KMS-11 (cell line): ENCODE measurements around the gene CYGB.
A peak's percentile ranks its signal among the peaks of the same experiment; 100 is the strongest.

ENCODE experiments used
- H2AFZ ChIP-seq: fragments of 200-600 bp; sonication (generic); 2 replicates; pipeline ENCODE4 v1.6.1; 2016; ENCODE audit warnings: antibody characterized with exemption, mixed run types, low read depth
- H3K27ac ChIP-seq: fragments of 200-600 bp; sonication (generic); 2 replicates; pipeline ENCODE4 v1.6.1; 2016; ENCODE audit warnings: mild to moderate bottlenecking, mixed run types
- H3K27me3 ChIP-seq: fragments of 200-600 bp; sonication (generic); 2 replicates; pipeline ENCODE4 v1.6.1; 2017; ENCODE audit warnings: mild to moderate bottlenecking, low read depth, mixed run types, moderate library complexity; ENCODE audit not compliant: insufficient read depth
- H3K36me3 ChIP-seq: fragments of 200-600 bp; sonication (generic); 2 replicates; pipeline ENCODE4 v1.6.1; 2017; ENCODE audit warnings: mild to moderate bottlenecking, mixed run types; ENCODE audit not compliant: insufficient read depth
- H3K4me1 ChIP-seq: fragments of 200-600 bp; sonication (generic); 2 replicates; pipeline ENCODE4 v1.6.1; 2016; ENCODE audit warnings: mild to moderate bottlenecking, low read depth, mixed run types; ENCODE audit not compliant: poor library complexity, severe bottlenecking
- H3K4me2 ChIP-seq: fragments of 200-600 bp; sonication (generic); 2 replicates; pipeline ENCODE4 v1.7.0; 2016; ENCODE audit warnings: mild to moderate bottlenecking, mixed run types
- H3K4me3 ChIP-seq: fragments of 200-600 bp; sonication (generic); IDR thresholded peaks from 2 replicates; pipeline ENCODE4 v1.6.1; 2017; ENCODE audit warnings: low read depth, low read length, mixed read lengths; ENCODE audit not compliant: insufficient read depth
- H3K79me2 ChIP-seq: fragments of 200-600 bp; sonication (generic); 2 replicates; pipeline ENCODE4 v1.6.1; 2016; ENCODE audit warnings: low read depth, mixed run types; ENCODE audit not compliant: insufficient read depth
- H3K9ac ChIP-seq: fragments of 200-600 bp; sonication (generic); 2 replicates; pipeline ENCODE4 v1.6.1; 2016; ENCODE audit warnings: mild to moderate bottlenecking, mixed run types
- H4K20me1 ChIP-seq: fragments of 200-600 bp; sonication (generic); 2 replicates; pipeline ENCODE4 v1.6.1; 2016; ENCODE audit warnings: mild to moderate bottlenecking, mixed run types; ENCODE audit not compliant: insufficient read depth
- TF ChIP-seq, protein P1 (sequence below): fragments of 200-600 bp; sonication (generic); conservative IDR thresholded peaks from 2 replicates; pipeline ENCODE4 v1.6.1; 2017; ENCODE audit warnings: low read depth, mild to moderate bottlenecking, antibody characterized with exemption, low read length, moderate library complexity, mixed read lengths

Gene CYGB

DNA sequence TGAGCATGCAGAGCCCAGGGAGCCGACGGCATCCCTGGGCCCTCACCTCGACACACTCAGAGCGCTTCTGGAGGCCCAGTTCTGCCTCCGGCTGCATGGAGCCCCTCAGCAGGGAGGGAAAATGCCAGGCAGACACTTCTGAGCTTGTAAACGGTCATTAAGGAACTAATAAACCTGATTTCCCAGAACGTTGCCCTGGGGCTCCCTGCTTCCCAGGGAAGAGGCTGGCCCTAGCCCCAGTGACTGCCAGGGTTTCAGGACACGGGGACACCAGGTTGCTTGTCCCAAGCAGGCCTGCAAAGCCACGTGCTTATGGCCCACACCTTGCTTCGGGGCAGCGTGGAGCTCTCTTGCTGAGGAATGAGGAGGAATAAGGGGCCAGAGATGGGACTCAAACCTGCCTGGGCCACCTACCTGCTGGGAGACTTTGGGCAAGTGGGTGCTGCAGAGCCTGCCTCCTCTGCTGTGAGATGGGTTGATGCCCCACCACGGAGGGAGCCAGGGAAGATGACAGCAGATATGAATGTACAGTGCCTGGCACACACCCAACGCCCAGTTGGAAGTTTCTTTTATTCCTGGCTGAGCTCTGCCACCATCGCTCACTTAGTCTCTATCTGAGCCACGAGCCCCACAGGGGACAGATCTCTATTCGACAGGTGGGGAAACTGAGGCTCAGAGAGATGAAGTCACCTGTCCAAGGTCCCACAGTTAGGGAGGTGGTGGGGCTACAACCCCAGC lies 41.7 kb downstream of the CYGB start:
- Histone ChIP-seq H3K9ac (no peak overlapping the region), H3K36me3 (no peaks in the 10 kb centered on the region), H4K20me1 (no peaks in the 10 kb centered on the region), H3K27ac (no peak overlapping the region), H3K4me3 (no peak overlapping the region), H2AFZ (no peak overlapping the region), H3K79me2 (peaks cover 59% of the 10 kb centered on the region; the same call in 1 of the 2 replicates), H3K27me3 (no peaks in the 10 kb centered on the region), H3K4me2 (peak overlapping the region; percentile 69; the same call in 1 of the 2 replicates), H3K4me1 (peaks cover 93% of the 10 kb centered on the region)
- TF ChIP-seq, protein P1, sequence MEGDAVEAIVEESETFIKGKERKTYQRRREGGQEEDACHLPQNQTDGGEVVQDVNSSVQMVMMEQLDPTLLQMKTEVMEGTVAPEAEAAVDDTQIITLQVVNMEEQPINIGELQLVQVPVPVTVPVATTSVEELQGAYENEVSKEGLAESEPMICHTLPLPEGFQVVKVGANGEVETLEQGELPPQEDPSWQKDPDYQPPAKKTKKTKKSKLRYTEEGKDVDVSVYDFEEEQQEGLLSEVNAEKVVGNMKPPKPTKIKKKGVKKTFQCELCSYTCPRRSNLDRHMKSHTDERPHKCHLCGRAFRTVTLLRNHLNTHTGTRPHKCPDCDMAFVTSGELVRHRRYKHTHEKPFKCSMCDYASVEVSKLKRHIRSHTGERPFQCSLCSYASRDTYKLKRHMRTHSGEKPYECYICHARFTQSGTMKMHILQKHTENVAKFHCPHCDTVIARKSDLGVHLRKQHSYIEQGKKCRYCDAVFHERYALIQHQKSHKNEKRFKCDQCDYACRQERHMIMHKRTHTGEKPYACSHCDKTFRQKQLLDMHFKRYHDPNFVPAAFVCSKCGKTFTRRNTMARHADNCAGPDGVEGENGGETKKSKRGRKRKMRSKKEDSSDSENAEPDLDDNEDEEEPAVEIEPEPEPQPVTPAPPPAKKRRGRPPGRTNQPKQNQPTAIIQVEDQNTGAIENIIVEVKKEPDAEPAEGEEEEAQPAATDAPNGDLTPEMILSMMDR = no peak

DNA sequence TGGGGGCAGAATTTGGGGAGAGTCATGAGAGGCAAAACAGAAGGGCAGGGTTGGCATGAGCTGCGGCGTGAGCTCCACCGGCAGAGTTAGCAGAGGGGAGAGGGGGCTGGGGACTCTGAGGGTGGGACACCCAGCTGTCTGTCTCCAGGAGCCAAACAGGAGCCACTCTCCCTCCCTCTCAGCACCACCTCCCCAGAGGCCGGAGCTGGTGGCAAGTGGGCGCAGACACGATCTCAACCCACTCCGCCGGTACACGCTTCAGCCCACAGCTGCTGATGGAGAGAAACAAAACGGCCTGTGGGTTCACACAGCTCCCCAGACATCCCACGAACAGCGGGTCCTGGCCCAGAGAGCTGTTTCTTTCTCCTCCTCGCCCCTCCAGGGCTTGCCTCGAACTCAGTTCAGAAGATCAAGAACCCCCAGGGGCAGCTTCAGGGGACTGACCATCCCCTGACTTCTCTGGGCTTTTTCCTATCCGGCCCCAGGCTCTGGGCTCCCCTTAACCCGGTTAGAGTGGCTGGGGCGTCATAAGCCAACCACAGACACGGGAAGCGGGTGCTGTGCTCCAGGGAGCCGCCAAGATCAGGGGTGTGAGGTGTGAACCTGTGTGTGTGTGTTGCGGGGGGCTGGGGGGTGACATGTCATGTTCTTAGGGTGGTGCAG lies 43.9 kb downstream of the CYGB start:
- Histone ChIP-seq H3K27me3 (no peaks in the 10 kb centered on the region), H4K20me1 (no peaks in the 10 kb centered on the region), H3K4me1 (peaks cover 98% of the 10 kb centered on the region), H3K4me3 (peak overlapping the region; percentile 47), H3K36me3 (no peaks in the 10 kb centered on the region), H3K4me2 (peak overlapping the region; percentile 69), H3K9ac (peak overlapping the region; percentile 53), H2AFZ (no peak overlapping the region), H3K79me2 (peaks cover 37% of the 10 kb centered on the region; the same call in 1 of the 2 replicates), H3K27ac (peak overlapping the region; percentile 80)
- TF ChIP-seq, protein P1 = no peak

DNA sequence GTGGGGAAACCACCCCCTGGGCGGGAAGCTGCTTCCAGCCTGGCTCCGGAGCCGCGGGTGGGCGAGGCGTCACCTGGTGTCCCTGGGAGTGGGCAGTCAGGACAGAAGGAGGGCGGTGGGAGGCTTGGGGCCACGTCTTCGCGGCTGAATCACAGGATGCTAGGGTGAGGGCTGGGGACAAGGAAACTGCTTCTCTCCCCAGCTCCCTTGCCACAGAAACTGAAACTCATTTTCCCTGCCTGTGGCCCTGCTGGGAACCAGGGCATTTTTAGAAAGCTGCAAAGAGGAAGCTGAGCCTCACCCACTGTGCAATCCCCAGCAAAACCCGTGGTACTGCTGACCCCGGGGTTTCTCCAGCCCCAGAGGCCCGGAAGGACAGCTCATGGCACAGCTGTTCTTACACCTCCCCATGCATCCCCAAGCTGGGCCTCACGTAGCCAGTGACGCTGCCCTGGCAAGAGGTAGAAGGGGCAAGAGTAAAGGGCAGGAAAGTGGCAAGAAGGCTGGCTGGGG lies 44.5 kb downstream of the CYGB start:
- H3K27ac ChIP-seq = peak overlapping the region; percentile 80
- H3K27me3 ChIP-seq = no peaks in the 10 kb centered on the region
- peak overlapping the region; percentile 47 for H3K4me3 ChIP-seq
- no peaks in the 10 kb centered on the region for H4K20me1 ChIP-seq
- peaks cover 96% of the 10 kb centered on the region for H3K4me1 ChIP-seq
- peak overlapping the region; percentile 69 for H3K4me2 ChIP-seq
- H3K9ac ChIP-seq = peak overlapping the region; percentile 53; the same call in 1 of the 2 replicates
- H2AFZ ChIP-seq = no peak overlapping the region
- TF ChIP-seq, protein P1 = no peak
- peaks cover 33% of the 10 kb centered on the region; the same call in 1 of the 2 replicates for H3K79me2 ChIP-seq
- no peaks in the 10 kb centered on the region for H3K36me3 ChIP-seq

GRCh38 chr17:76492123-76492988 lies 45.2 kb downstream of the CYGB start:
- Histone ChIP-seq H3K4me3 (no peak overlapping the region), H3K79me2 (peaks cover 26% of the 10 kb centered on the region; the same call in 1 of the 2 replicates), H3K9ac (peak overlapping the region; percentile 53; the same call in 1 of the 2 replicates), H3K4me2 (peak overlapping the region; percentile 69), H3K36me3 (peaks cover 3% of the 10 kb centered on the region; the same call in 1 of the 2 replicates), H3K27ac (peak overlapping the region; percentile 80), H3K27me3 (no peaks in the 10 kb centered on the region), H3K4me1 (peaks cover 89% of the 10 kb centered on the region), H2AFZ (peak overlapping the region; percentile 16; the same call in 1 of the 2 replicates), H4K20me1 (no peaks in the 10 kb centered on the region)
- TF ChIP-seq, protein P1 = no peak
